ENCODE data around the gene SS18L1.

DNA sequence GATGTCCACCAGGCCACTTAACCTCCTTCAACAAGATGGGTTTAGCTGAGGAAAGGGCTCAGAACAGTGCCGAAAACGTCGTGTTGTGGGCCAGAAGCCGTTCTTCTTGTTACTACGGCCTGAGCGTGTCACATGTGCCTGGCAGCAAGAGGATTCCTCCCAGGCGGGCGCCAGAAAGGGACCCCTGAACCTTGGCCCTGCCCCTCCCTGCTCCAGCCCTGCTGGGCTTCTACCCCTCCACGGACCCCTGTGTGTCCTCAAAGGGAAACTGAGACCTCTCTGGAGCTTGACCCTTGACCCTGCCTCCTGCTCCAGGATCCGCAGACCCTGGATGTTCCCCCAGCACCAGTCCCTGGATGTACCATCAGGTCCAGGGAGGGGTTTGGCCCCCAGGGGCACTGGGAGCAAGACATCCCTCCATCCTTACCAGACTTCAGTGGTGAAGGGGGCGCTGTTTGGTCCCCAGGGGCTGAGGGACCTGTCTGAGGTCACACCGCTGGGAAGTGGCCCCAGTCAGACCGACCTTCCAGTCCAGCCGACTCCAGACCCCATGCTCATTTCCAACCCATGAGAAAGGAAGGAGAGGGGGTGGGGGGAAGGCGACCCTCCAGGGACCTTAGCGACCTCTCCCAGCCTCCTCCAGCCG is 66.4 kb downstream of the SS18L1 start:
- TF ChIP-seq CTCF (IDR thresholded peaks at IDR 0.05; ENCODE audit: insufficient read depth, low read depth, low read length) (no peak), EZH2 (IDR thresholded peaks at IDR 0.05; ENCODE audit: insufficient read depth, low read length) (no peak)

Data from astrocyte (in vitro differentiated cells and primary cell).